Neutrophil (primary cell): Measurements from ENCODE around the gene SH2B3.
A peak's percentile ranks its signal among the peaks of the same experiment; 100 is the strongest.

Experiments used
- H3K27ac ChIP-seq: fragments of 200-600 bp; sonication (generic); 2 replicates; pipeline ENCODE4 v1.5.1; 2016; ENCODE audit warnings: mild to moderate bottlenecking, moderate library complexity
- H3K27me3 ChIP-seq: fragments of 200-600 bp; sonication (generic); 2 replicates; pipeline ENCODE4 v1.6.0; 2016; ENCODE audit warnings: mild to moderate bottlenecking
- H3K36me3 ChIP-seq: fragments of 200-600 bp; sonication (generic); 2 replicates; pipeline ENCODE4 v1.5.1; 2017
- H3K4me1 ChIP-seq, 2 experiments: fragments of 200-600 bp in 1 of 2; sonication (generic) in 1 of 2; 1 replicate in 1 of 2; 2 replicates in 1 of 2; pipeline versions ENCODE4 v1.5.1 to v1.6.1; 2013 to 2016; ENCODE audit warnings: low read depth in 1 of 2, low read length in 1 of 2, mild to moderate bottlenecking in 1 of 2, moderate library complexity in 1 of 2; ENCODE audit not compliant: control insufficient read depth in 1 of 2, insufficient read depth in 1 of 2
- H3K4me3 ChIP-seq, 2 experiments: fragments of 200-600 bp in 1 of 2; sonication (generic) in 1 of 2; 1 replicate in 1 of 2; 2 replicates in 1 of 2; pipeline ENCODE4 v1.5.1; 2013 to 2016; ENCODE audit warnings: low read depth in 1 of 2, low read length in 1 of 2, mild to moderate bottlenecking in 1 of 2, moderate library complexity in 1 of 2
- H3K9me3 ChIP-seq: fragments of 200-600 bp; sonication (generic); 2 replicates; pipeline ENCODE4 v1.5.1; 2016
- CTCF ChIP-seq: fragments of 200-600 bp; sonication (generic); IDR thresholded peaks from 2 replicates; pipeline ENCODE4 v1.5.1; 2016; ENCODE audit warnings: antibody characterized with exemption

SH2B3 gene

DNA sequence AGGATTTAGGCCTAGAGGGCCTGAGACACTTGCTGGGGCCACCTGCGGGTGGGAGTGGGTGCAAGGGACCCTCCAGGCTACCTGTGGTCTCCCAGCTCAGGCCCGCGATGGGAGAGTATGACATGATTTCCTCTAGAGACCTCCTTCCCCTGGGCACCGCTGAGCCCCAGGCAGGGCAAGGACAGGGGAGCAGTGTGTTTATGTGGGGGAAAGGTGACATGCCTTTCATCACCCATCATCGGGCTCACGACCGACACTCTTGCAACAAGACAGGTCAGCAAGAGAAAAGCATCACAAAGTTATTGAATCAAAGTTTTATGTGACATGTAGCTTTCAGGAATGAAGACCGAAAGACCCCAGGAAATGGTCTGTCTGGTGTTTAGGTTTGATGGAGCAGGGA is 19.9 kb downstream of the SH2B3 start:
- Histone ChIP-seq H3K9me3 (no peaks in the 10 kb centered on the region), H3K27me3 (no peaks in the 10 kb centered on the region), H3K4me1 (peaks cover 55 to 60% of the 10 kb centered on the region in 2 experiments), H3K4me3 (no peak overlapping the region), H3K27ac (peak overlapping the region; percentile 95), H3K36me3 (peaks cover 14% of the 10 kb centered on the region)
- no peak for TF ChIP-seq CTCF

GRCh38 chr12:111426344-111427185 is 20.8 kb downstream of the SH2B3 start:
- Histone ChIP-seq H3K27me3 (no peaks in the 10 kb centered on the region), H3K27ac (peak overlapping the region; percentile 95), H3K4me3 (peak overlapping the region in 1 of 2 experiments; percentile 3), H3K36me3 (peaks cover 6% of the 10 kb centered on the region), H3K9me3 (no peaks in the 10 kb centered on the region), H3K4me1 (peaks cover 64 to 69% of the 10 kb centered on the region in 2 experiments)
- no peak for TF ChIP-seq CTCF

DNA sequence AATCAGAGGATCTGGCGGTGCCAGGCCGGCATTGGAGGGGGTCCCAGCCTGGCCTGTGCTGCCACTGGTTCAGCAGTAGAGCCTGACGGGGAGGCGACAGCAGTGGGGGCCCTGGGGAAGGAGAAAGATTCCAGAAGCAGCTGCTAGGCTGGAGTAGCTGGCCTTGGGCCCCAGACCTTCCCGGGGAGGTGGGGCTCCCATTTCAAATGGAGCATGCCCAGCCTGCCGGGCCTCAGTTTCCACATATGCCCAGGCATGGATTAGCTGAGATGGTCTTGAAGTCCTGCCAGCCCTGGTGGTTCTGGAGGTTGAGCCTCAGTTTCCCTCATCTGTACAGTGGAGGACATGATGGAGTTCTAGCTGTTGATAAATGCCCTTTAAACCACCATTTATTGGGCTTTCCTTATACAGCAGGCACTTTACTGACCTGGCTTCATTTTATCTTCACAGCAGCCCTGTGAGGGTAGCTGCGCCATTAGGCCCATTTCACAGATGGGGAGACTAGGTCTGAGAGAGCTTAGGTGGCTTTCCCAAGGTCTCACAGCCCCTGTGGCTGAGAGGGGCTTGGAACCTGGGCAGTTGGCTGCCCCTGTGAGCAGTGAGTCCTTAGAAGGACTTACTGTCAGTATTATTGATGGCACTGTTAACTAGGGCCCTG is 21.8 kb downstream of the SH2B3 start:
- TF ChIP-seq CTCF, result no peak
- no peaks in the 10 kb centered on the region for H3K9me3 ChIP-seq
- H3K4me1 ChIP-seq, result peaks cover 74 to 79% of the 10 kb centered on the region in 2 experiments
- H3K4me3 ChIP-seq, result peak overlapping the region in 1 of 2 experiments; percentile 46
- H3K36me3 ChIP-seq, result no peaks in the 10 kb centered on the region
- peak overlapping the region; percentile 95 for H3K27ac ChIP-seq
- no peaks in the 10 kb centered on the region for H3K27me3 ChIP-seq

GRCh38 chr12:111428081-111428727 is 22.5 kb downstream of the SH2B3 start:
- peaks cover 79 to 85% of the 10 kb centered on the region in 2 experiments for H3K4me1 ChIP-seq
- peak overlapping the region; percentile 95 for H3K27ac ChIP-seq
- H3K4me3 ChIP-seq, result peak overlapping the region; percentile 46 to 60
- H3K36me3 ChIP-seq, result no peaks in the 10 kb centered on the region
- H3K9me3 ChIP-seq, result no peaks in the 10 kb centered on the region
- TF ChIP-seq CTCF, result no peak
- H3K27me3 ChIP-seq, result no peaks in the 10 kb centered on the region

DNA sequence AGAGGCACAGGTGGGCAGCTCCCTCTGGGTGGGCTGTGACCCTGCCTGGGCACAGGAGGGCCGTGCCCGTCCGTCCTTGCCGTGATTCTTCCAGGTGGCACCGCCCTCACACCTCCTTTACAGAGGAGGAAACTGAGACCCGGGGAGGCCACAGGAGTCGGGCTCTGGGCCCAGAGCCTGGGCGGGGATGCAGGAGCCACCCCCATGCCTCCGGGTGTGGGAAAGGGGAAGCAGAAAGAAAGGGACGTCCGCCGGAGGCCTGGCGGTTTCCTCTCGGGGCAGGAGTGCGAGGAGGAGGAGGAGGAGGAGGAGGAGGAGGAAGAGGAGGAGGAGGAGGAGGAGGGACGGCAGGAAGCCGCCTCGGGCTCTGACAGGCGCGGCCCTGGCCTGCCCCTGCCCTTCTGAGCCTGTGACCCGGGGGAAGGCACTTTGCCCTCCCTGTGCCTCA is 23.0 kb downstream of the SH2B3 start:
- no peak for TF ChIP-seq CTCF
- Histone ChIP-seq H3K9me3 (no peaks in the 10 kb centered on the region), H3K27me3 (no peaks in the 10 kb centered on the region), H3K4me1 (peaks cover 79 to 91% of the 10 kb centered on the region in 2 experiments), H3K36me3 (no peaks in the 10 kb centered on the region), H3K4me3 (peak overlapping the region; percentile 46 to 60), H3K27ac (peak overlapping the region; percentile 95)
